ENCODE results near the gene SORCS1.

DNA sequence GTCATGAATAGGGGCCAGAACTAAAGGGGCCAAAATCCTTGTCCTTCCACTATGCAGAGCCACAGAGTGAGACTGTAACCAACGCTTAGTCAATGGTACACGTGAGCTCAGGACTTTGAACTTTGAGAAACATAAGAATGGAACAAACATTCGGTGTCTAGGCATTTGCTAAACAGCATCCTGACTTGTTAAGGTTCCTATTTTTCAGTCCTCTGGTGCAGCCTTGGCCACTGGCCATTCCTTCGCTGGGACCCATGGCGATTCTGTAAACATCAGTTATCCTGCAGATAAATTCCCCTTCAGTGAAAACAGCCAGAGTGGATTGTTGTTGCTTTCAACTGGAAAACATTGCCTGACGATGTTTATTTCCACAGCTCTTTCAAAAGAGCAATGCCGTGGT is 266.8 kb downstream of the SORCS1 start:
- TF ChIP-seq, protein P1, sequence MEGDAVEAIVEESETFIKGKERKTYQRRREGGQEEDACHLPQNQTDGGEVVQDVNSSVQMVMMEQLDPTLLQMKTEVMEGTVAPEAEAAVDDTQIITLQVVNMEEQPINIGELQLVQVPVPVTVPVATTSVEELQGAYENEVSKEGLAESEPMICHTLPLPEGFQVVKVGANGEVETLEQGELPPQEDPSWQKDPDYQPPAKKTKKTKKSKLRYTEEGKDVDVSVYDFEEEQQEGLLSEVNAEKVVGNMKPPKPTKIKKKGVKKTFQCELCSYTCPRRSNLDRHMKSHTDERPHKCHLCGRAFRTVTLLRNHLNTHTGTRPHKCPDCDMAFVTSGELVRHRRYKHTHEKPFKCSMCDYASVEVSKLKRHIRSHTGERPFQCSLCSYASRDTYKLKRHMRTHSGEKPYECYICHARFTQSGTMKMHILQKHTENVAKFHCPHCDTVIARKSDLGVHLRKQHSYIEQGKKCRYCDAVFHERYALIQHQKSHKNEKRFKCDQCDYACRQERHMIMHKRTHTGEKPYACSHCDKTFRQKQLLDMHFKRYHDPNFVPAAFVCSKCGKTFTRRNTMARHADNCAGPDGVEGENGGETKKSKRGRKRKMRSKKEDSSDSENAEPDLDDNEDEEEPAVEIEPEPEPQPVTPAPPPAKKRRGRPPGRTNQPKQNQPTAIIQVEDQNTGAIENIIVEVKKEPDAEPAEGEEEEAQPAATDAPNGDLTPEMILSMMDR (IDR thresholded peaks at IDR 0.05): no peak
- TF ChIP-seq POLR2A (IDR thresholded peaks at IDR 0.05): no peak
